GM21360 (cell line): ENCODE measurements around the gene REEP1.

Source experiments
- ATAC-seq: cut with Tn5 transposase; IDR thresholded peaks from one replicate; pipeline ENCODE4 v1.9.1; 2021; ENCODE audit warnings: mild to moderate bottlenecking, moderate library complexity; ENCODE audit not compliant: unreplicated experiment

REEP1 gene

GRCh38 chr2:86308356-86308755 is 29.1 kb downstream of the REEP1 start:
- no peak for ATAC-seq

GRCh38 chr2:86307431-86307830 is 30.0 kb downstream of the REEP1 start:
- no peak for ATAC-seq

DNA sequence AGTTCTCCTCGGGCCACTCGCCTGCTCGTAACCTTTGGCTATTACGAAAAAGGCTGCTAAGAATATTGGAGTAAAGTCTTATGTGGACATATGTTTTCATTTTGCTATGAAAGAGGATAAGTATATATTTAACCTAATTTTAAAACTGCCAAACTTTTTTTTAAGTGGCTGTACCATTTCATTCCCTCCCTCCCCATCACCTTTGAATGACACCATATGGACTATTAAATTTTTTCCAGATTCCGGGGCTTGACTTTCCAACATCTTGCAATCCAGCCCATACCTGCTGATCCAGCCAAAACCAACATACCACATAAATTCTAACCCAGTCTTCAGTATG is 31.5 kb downstream of the REEP1 start:
- no peak for ATAC-seq

GRCh38 chr2:86305195-86305914 is 32.1 kb downstream of the REEP1 start:
- ATAC-seq = no peak

DNA sequence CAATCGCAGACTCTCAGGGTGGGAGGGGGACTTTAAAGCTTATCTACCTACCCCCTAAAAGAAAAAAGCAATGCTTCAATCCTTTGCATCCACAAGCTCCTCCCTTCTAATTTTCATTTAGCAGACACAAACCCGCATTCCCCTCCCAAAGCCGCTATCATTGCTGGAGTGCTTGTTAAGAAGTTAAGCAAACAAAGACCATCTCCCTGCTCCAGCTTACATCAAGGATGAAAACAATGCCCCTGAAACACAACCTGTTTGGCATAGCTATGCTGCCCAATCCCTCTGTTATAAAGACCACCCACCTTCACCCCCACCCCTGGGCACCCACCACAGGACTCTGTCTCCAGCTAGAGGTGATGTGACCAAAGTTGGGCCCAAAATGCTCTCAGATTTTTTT is 33.0 kb downstream of the REEP1 start:
- no peak for ATAC-seq

DNA sequence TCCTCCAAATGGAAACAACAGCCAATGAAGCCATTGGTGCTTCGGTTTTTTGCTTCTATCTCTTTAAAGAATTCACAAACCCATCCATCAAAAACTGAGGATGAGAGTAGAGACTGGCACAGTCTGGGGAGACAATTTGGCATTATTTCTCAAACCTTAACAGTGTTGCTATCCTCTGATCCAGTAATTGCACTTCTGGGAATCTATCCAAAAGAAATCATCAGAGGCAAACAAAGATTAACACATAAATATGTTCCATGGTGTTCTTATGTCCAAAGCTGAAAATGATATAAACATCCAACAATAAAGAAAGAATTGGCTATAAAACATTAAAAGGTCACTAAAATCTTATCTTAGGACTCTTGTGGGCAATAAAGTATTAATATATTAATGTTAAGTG is 35.1 kb downstream of the REEP1 start:
- no peak for ATAC-seq

DNA sequence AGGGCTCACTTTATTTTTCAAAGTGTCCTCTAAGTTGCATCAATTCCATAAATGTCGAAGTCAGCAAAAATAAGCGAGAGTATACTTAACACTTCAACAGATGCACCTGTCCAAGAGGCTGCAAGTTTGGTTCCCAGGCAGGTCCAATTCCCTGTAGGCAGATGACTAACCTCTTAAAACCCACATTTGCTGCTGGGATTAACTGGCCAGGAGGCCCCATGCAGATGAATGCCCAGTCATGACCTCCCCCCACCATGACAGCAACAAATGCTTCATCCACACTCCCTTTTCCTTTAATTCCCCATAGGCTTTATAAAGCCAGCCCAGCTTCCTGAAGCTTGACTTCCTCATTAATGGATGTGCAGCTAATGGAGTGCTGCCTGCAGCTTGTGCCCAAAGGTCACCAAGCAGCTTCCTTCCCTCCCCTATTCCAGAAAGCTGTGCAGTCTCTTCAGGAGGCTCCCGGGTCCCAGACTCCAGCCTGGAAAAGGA is 35.7 kb downstream of the REEP1 start:
- ATAC-seq = no peak

DNA sequence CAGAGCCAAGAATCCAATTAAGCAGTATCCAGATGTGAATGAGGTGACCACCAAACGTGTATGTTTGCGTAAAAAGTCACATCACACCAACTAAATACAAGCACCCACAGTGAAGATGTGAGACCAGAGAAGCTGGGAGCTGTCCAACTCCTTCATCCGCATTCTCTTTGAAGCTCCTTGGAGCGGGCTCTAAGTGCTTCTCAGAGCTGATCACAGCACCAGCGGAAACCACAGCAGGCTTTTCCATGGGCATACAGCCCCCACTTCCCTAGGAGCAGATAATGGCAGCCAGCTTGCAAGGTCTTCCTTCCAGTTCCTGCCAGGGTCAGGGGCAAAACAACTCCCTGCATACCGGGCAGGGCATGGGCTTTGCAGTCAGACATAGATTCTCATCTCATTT is 36.4 kb downstream of the REEP1 start:
- no peak for ATAC-seq

GRCh38 chr2:86300496-86300895 is 36.9 kb downstream of the REEP1 start:
- no peak for ATAC-seq

DNA sequence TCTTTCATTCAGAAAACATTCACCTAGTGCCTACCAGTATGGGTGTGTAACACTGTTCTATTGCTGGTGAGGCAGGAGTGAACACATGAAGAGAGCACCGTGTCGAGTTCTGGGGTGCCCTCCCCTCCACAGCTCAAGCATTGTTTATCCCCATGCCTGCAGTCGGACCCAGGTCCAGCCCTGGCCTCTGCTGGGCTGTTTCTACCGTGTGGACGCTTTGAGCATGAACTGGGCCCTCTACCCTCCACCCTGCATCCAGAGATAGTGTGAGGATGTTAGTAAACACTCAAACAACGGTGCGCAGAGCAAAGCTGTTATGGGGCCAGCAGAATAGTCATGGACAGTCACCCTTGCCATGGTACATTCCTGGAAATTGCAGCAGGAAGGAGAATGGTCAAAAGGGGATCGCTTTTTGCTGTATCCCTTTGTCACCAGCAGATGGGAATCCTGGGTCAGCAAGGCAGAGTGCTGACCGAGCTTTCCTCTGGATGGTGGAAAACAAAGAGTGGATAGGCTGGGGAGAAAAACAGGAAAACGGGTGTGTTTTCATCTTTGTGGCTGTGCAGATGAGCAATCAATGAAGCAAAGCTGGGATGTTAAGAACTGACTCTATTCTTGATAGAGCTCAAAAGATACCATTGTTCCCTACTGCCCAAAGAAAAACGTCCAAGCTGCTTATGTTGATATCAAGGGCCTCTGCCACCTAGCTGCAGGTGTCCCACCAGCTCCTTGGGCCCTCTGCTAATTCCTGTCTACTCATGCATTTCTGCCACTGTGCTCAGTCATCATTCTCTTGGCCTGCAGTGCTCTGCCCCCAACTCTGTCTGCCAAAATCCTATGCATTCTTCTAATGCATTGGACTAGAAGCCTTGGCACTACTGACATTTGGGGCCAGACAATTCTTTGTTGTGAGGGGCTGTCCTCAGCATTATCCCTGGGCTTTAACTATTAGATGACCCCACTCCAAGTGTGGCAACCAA is 38.7 kb downstream of the REEP1 start:
- ATAC-seq = no peak

GRCh38 chr2:86297382-86298147 is 39.9 kb downstream of the REEP1 start:
- no peak for ATAC-seq

GRCh38 chr2:86296947-86297346 is 40.5 kb downstream of the REEP1 start:
- ATAC-seq = no peak

GRCh38 chr2:86295066-86295465 is 42.4 kb downstream of the REEP1 start:
- no peak for ATAC-seq

DNA sequence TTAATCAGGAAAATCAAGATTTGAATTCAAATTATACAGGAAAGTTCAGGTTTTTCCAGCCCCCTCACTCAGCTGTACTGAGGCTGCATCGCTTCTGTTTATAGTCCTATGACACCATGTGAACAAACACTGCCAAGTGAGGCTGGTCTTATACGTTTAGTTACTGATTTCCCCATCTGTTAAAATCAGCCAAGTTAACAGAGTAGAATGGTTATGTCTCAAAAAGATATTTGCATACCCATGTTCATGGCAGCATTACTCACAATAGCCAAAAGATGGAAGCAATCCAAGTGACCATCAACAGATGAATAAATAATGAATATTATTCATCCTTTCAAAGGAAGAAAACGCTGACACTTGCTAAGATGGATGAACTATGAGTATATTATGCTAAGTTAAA is 43.8 kb downstream of the REEP1 start:
- no peak for ATAC-seq

GRCh38 chr2:86292571-86293515 is 44.6 kb downstream of the REEP1 start:
- ATAC-seq = no peak

DNA sequence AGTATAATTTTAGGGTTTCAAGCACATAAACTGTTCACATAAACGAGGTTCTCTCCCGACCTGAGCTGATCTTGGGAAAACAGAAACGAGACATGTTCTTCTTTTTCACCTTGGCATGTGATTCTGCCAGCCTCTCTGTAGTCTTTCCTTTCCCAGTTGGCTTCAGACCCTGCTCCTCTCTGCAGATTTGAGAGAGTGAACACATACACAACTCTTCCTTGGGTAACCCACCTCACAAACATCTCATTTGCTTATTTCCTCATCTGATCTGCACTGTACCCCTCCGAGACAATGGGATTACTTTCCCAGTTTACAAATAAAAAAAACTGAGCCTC is 46.1 kb downstream of the REEP1 start:
- no peak for ATAC-seq

- ATAC-seq = no peak
Measured at GRCh38 chr2:86290596-86291327, 46.7 kb downstream of the REEP1 start.

GRCh38 chr2:86286516-86286915 is 50.9 kb downstream of the REEP1 start:
- ATAC-seq = no peak

DNA sequence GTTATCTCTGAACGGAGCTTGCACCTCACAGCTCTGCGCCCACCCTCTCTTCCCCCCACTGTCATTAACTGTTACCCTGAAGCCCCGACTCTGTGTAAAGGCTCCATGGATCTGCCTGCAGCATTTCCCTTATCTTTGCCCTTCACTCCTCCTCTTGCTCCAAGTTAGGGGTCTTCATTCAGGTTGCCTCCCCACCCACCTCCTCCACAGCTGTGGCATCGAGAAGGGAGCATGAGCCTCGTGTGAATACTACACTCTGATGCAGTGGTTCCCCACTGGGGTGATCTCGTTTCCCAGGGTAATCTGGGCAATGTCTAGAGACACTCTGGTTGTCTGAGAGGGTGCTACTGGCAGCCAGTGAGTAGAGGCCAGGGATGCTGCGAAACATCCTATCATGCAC is 51.4 kb downstream of the REEP1 start:
- no peak for ATAC-seq

DNA sequence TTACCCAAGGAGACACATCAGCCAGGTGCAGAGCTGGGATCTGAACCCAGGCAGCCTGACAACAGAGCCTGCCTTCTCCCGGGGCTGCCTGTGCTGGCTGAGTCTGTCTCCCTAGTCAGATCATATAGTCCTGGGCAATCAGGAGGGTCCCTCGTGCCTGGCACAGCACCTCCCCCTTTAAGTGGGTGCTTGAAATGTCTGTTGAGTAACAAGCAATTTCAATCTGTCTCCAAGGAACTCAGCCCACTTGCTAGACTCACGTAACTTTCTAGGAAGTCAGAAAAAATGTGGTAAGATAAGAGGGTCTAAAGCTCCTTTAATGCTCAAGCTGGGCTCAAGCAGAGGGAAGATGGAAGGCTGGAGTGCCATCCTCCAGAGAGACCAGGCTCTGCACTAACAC is 51.9 kb downstream of the REEP1 start:
- no peak for ATAC-seq
